Measurements from ENCODE around the gene CCR3. TPM values are rescaled to one million over a fixed set of nuclear protein-coding genes. Genes with fewer than 3 reads are reported as not detected.

Gene CCR3
- total and polyA plus RNA-seq, 2 donors from 2014 or later, result not detected

DNA sequence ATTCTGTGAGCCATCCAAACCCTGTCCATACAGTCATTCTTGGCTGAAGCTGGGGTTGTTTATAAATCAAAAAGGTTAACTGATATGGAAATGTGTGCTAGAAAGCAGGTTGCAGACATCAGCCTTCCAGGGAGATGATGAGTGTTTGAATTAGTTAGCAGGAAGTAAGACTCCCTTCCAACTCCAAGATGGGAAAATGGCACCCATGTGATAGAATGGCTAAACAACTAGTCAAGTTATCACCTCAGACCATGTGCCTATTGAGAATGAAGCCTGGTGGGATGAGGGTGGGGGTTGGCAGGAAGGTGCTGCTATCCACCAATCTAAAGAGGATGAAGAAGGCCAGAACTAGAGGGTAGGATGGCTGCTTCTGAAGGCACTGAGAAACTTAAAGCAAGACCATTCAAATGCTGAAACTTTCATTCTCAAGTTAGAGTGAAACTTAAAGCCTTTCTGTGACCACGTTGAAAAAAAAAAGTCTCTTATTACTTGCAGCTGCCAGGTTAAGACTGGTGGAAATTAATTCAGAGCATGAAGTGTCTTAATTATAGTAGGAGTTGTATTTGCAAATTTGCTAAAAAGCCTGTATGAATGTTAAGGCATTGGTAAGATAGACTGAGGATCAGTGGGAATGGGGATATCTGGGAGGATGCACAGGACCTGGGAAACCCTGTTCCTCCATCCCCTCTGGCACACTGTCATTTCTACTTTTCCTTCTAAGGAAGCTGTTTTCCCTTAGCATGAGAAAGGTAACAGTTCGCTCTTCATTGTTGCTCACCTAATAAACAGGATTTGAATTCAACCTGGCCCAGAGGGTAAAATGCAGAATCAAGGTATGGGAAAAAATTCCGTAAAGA is 36.8 kb downstream of the CCR3 start:
- H3K4me1 ChIP-seq (ENCODE audit: control insufficient read depth in 2 of 3, insufficient read depth in 2 of 3, low read depth in 1 of 3, low read length in 3 of 3), result peaks cover 0 to 2% (median 0%) of the 10 kb centered on the region in 3 donors
- H3K9me3 ChIP-seq (ENCODE audit: control insufficient read depth in 2 of 3, insufficient read depth in 1 of 3, low read length in 3 of 3), result no peaks in the 10 kb centered on the region
- FAIRE-seq (no peak), DNase-seq (no peak)
- intact Hi-C loops (cut with DNase I), result no loop called here
- no peak overlapping the region for H3K9ac ChIP-seq (ENCODE audit: low read length in 3 of 3)
- no peak overlapping the region for H3K27ac ChIP-seq (ENCODE audit: low read depth in 2 of 2, low read length in 2 of 2)
- no peaks in the 10 kb centered on the region for H3K36me3 ChIP-seq (ENCODE audit: control insufficient read depth in 2 of 3, insufficient read depth in 3 of 3, low read length in 3 of 3)
- no peak overlapping the region for H3K4me3 ChIP-seq (ENCODE audit: low read length in 3 of 3)
- no peak for TF ChIP-seq CTCF (IDR thresholded peaks at IDR 0.05; ENCODE audit: borderline replicate concordance, extremely low read depth, insufficient read depth)
- H3K27me3 ChIP-seq (ENCODE audit: control insufficient read depth, insufficient read depth, low read length), result no peaks in the 10 kb centered on the region

- H3K4me1 ChIP-seq (ENCODE audit: control insufficient read depth in 2 of 3, insufficient read depth in 2 of 3, low read depth in 1 of 3, low read length in 3 of 3), result peaks cover 0 to 2% (median 0%) of the 10 kb centered on the region in 3 donors
- no peak for TF ChIP-seq CTCF (IDR thresholded peaks at IDR 0.05; ENCODE audit: borderline replicate concordance, extremely low read depth, insufficient read depth)
- intact Hi-C loops (cut with DNase I), result no loop called here
Measured at GRCh38 chr3:46280105-46280797, 38.0 kb downstream of the CCR3 start.

DNA sequence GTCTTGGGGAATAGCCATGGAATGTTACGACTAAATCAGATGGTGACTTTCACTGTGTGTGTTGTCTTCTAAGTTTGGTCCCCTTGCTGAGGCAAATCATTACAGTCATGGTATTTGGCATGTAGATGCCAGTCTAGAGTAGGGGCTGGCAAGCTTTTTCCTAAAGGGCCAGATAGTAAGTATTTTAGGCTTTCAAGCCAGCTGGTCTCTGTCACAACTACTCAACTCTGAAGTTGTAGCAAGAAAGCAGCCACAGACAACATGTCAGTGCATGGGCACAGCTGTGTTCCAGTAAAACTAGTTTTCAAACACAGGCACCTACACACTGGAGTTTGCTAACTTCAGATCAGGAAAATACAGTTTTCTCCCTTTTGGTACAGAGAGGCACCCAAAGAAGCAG is 39.3 kb downstream of the CCR3 start:
- H3K9ac ChIP-seq (ENCODE audit: low read length in 3 of 3), result no peak overlapping the region
- no peaks in the 10 kb centered on the region for H3K36me3 ChIP-seq (ENCODE audit: control insufficient read depth in 2 of 3, insufficient read depth in 3 of 3, low read length in 3 of 3)
- H3K4me1 ChIP-seq (ENCODE audit: control insufficient read depth in 2 of 3, insufficient read depth in 2 of 3, low read depth in 1 of 3, low read length in 3 of 3), result peaks cover 0 to 2% (median 0%) of the 10 kb centered on the region in 3 donors
- H3K9me3 ChIP-seq (ENCODE audit: control insufficient read depth in 2 of 3, insufficient read depth in 1 of 3, low read length in 3 of 3), result no peaks in the 10 kb centered on the region
- intact Hi-C loops (cut with DNase I), result no loop called here
- DNase-seq, result peak in 1 of 5 donors; percentile 3
- FAIRE-seq, result no peak
- H3K4me3 ChIP-seq (ENCODE audit: low read length in 3 of 3), result no peak overlapping the region
- no peak overlapping the region for H3K27ac ChIP-seq (ENCODE audit: low read depth in 2 of 2, low read length in 2 of 2)
- no peaks in the 10 kb centered on the region for H3K27me3 ChIP-seq (ENCODE audit: control insufficient read depth, insufficient read depth, low read length)
- TF ChIP-seq CTCF (IDR thresholded peaks at IDR 0.05; ENCODE audit: borderline replicate concordance, extremely low read depth, insufficient read depth), result no peak

More at GRCh38 chr3:46280105-46280797, 38.0 kb downstream of the CCR3 start:
- Histone ChIP-seq H3K36me3 (ENCODE audit: control insufficient read depth in 2 of 3, insufficient read depth in 3 of 3, low read length in 3 of 3) (no peaks in the 10 kb centered on the region), H3K27ac (ENCODE audit: low read depth in 2 of 2, low read length in 2 of 2) (no peak overlapping the region), H3K9me3 (ENCODE audit: control insufficient read depth in 2 of 3, insufficient read depth in 1 of 3, low read length in 3 of 3) (no peaks in the 10 kb centered on the region), H3K27me3 (ENCODE audit: control insufficient read depth, insufficient read depth, low read length) (no peaks in the 10 kb centered on the region), H3K4me3 (ENCODE audit: low read length in 3 of 3) (no peak overlapping the region), H3K9ac (ENCODE audit: low read length in 3 of 3) (no peak overlapping the region)
- no peak for FAIRE-seq
- no peak for DNase-seq

Data from kidney (tissue), 14 donors.